Mammary epithelial cell (primary cell): ENCODE measurements around the gene SRPX2.

Source experiments
- CTCF ChIP-seq, 2 donors: IDR thresholded peaks in 1 of 2; conservative IDR thresholded peaks in 1 of 2; 2 replicates each; pipeline ENCODE4 v1.5.1; 2011 to 2012; ENCODE audit warnings: inconsistent platforms in 2 of 2, low read length in 2 of 2, mild to moderate bottlenecking in 2 of 2, control low read depth in 1 of 2, low read depth in 1 of 2; ENCODE audit not compliant: insufficient read depth in 1 of 2; ENCODE audit errors: extremely low read depth in 1 of 2
- EZH2 ChIP-seq: IDR thresholded peaks from 2 replicates; pipeline ENCODE4 v1.6.1; 2012; ENCODE audit warnings: low read length, inconsistent platforms, borderline replicate concordance

- no peak for TF ChIP-seq CTCF (conservative IDR thresholded peaks at IDR 0.05 in 1 of 2, IDR thresholded peaks at IDR 0.05 in 1 of 2; ENCODE audit: extremely low read depth in 1 of 2, insufficient read depth in 1 of 2, low read depth in 1 of 2, low read length in 2 of 2)
- TF ChIP-seq EZH2 = no peak
These were observed 66.8 kb downstream of the SRPX2 start for GRCh38 chrX:100710816-100711215.
